ENCODE results near the gene DUOX2. TPM values are rescaled to one million over a fixed set of nuclear protein-coding genes. Genes with fewer than 3 reads are reported as not detected.
"Not testable (repeated sequence)": the region's sequence is repeated elsewhere in the genome, so short reads cannot be mapped to it uniquely, and the experiment has no call there.

Gene DUOX2
- total and polyA plus RNA-seq, 2 donors (not counting 1 experiment from before 2014, with no cell fraction given) = 0.32 TPM; not detected in 1

GRCh38 chr15:45052676-45053075, 61.3 kb downstream of the DUOX2 start:
- H3K9me3 Mint-ChIP-seq (ENCODE audit: insufficient read depth); H4K20me1 ChIP-seq (ENCODE audit: control insufficient read depth, insufficient read depth, low read length, poor library complexity, severe bottlenecking); intact Hi-C loops (cut with micrococcal nuclease); H3K4me3 Mint-ChIP-seq; POLR2A ChIA-PET; ATAC-seq (ENCODE audit: low read depth); CTCF ChIA-PET; H3K4me2 ChIP-seq (replicated peaks; ENCODE audit: low read depth, low read length, poor library complexity, severe bottlenecking); H3K27ac Mint-ChIP-seq; H3K79me2 ChIP-seq (ENCODE audit: control insufficient read depth, insufficient read depth, low read length); H2AFZ ChIP-seq (ENCODE audit: insufficient read depth, low read depth, low read length, poor library complexity, severe bottlenecking); H3K9ac ChIP-seq (ENCODE audit: low read length); H3K27me3 Mint-ChIP-seq; H3K27ac ChIP-seq (ENCODE audit: low read length in 2 of 2); H3K27me3 ChIP-seq (replicated peaks in 1 of 4; ENCODE audit: control extremely low read depth in 1 of 4, control insufficient read depth in 3 of 4, insufficient read depth in 4 of 4, low read length in 3 of 4); H3K36me3 ChIP-seq (replicated peaks in 1 of 2; ENCODE audit: control extremely low read depth in 1 of 2, control insufficient read depth in 1 of 2, extremely low read depth in 1 of 2, insufficient read depth in 2 of 2, low read length in 1 of 2); H3K4me3 ChIP-seq (ENCODE audit: control extremely low read depth in 1 of 5, extremely low read depth in 1 of 5, insufficient read depth in 1 of 5, low read depth in 2 of 5, low read length in 4 of 5); H3K9me3 ChIP-seq (ENCODE audit: control extremely low read depth in 1 of 3, control insufficient read depth in 2 of 3, insufficient read depth in 1 of 3, low read length in 2 of 3); DNase-seq: not testable (repeated sequence)
- H3K4me1 ChIP-seq (ENCODE audit: control insufficient read depth in 2 of 2, insufficient read depth in 2 of 2, low read length in 2 of 2) = peaks cover 18 to 19% of the 10 kb centered on the region in 2 donors
- WGBS (ENCODE audit: insufficient coverage) = 100% methylated on average over 3 of the region's 3 CpGs
- peaks cover 19% of the 10 kb centered on the region for H3K4me1 Mint-ChIP-seq

DNA sequence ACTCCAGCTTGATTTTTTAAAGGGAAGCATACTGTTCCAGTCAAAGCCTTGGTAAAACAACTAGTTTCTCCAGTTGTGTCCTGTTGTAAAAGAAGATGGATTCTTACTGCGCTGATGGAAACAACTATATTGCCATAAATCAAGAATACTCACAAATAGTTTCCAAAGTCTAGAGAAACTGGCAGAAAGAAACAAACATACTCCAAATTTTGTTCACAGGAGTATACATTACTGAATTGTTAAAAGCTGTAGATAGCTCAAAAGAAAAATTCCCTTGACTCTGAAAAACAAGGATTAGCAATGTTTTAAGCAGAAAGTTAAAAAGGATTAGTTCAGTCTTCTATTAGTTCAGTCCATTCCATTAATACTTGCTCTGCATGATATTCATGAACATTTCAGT, 63.4 kb downstream of the DUOX2 start:
- ChIA-PET CTCF (interaction anchor here (0.9 to 3.7 kb wide), 4 partner anchors 14 to 72 kb away, joined by 3 to 52 read pairs (median 16); no protein-coding TSS in a partner anchor), POLR2A (no interaction called here)
- Histone ChIP-seq H3K4me3 (ENCODE audit: control extremely low read depth in 1 of 5, extremely low read depth in 1 of 5, insufficient read depth in 1 of 5, low read depth in 2 of 5, low read length in 4 of 5) (no peak overlapping the region), H3K9ac (ENCODE audit: low read length) (no peak overlapping the region), H3K36me3 (replicated peaks in 1 of 2; ENCODE audit: control extremely low read depth in 1 of 2, control insufficient read depth in 1 of 2, extremely low read depth in 1 of 2, insufficient read depth in 2 of 2, low read length in 1 of 2) (no peaks in the 10 kb centered on the region), H2AFZ (ENCODE audit: insufficient read depth, low read depth, low read length, poor library complexity, severe bottlenecking) (no peak overlapping the region), H3K4me2 (replicated peaks; ENCODE audit: low read depth, low read length, poor library complexity, severe bottlenecking) (no peak overlapping the region), H3K27ac (ENCODE audit: low read length in 2 of 2) (no peak overlapping the region), H3K9me3 (ENCODE audit: control extremely low read depth in 1 of 3, control insufficient read depth in 2 of 3, insufficient read depth in 1 of 3, low read length in 2 of 3) (peaks cover 0 to 7% (median 0%) of the 10 kb centered on the region in 3 donors), H3K27me3 (replicated peaks in 1 of 4; ENCODE audit: control extremely low read depth in 1 of 4, control insufficient read depth in 3 of 4, insufficient read depth in 4 of 4, low read length in 3 of 4) (no peaks in the 10 kb centered on the region), H4K20me1 (ENCODE audit: control insufficient read depth, insufficient read depth, low read length, poor library complexity, severe bottlenecking) (no peaks in the 10 kb centered on the region), H3K4me1 (ENCODE audit: control insufficient read depth in 2 of 2, insufficient read depth in 2 of 2, low read length in 2 of 2) (peaks cover 29 to 34% of the 10 kb centered on the region in 2 donors), H3K79me2 (ENCODE audit: control insufficient read depth, insufficient read depth, low read length) (no peaks in the 10 kb centered on the region)
- Mint-ChIP-seq H3K4me3 (no peak overlapping the region), H3K27me3 (no peaks in the 10 kb centered on the region), H3K27ac (peak overlapping the region; percentile 97), H3K9me3 (ENCODE audit: insufficient read depth) (no peaks in the 10 kb centered on the region), H3K4me1 (peaks cover 25% of the 10 kb centered on the region)
- WGBS (ENCODE audit: insufficient coverage) = no CpG with 5 or more reads among the region's 1 CpG
- TF ChIP-seq, protein P1, sequence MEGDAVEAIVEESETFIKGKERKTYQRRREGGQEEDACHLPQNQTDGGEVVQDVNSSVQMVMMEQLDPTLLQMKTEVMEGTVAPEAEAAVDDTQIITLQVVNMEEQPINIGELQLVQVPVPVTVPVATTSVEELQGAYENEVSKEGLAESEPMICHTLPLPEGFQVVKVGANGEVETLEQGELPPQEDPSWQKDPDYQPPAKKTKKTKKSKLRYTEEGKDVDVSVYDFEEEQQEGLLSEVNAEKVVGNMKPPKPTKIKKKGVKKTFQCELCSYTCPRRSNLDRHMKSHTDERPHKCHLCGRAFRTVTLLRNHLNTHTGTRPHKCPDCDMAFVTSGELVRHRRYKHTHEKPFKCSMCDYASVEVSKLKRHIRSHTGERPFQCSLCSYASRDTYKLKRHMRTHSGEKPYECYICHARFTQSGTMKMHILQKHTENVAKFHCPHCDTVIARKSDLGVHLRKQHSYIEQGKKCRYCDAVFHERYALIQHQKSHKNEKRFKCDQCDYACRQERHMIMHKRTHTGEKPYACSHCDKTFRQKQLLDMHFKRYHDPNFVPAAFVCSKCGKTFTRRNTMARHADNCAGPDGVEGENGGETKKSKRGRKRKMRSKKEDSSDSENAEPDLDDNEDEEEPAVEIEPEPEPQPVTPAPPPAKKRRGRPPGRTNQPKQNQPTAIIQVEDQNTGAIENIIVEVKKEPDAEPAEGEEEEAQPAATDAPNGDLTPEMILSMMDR (IDR thresholded peaks at IDR 0.05) = no peak
- TF ChIP-seq EZH2 (IDR thresholded peaks at IDR 0.05; ENCODE audit: borderline replicate concordance, insufficient read depth, low read depth, low read length, poor library complexity, severe bottlenecking) = no peak
- intact Hi-C loops (cut with micrococcal nuclease) = no loop called here
- DNase-seq = no peak
- ATAC-seq (ENCODE audit: low read depth) = no peak

Data from B cell (primary cell).